Activated CD4-positive, CD25-positive, alpha-beta regulatory T cell treated with anti-CD3 and anti-CD28 coated beads, Interleukin-2, amount 50 U/mL, for 16 hours (primary cell): ENCODE results near the gene OLFM4.

Source experiments
- DNase-seq: peaks from one replicate; pipeline ENCODE4 v3.0.0-alpha.2; 2020; ENCODE audit warnings: low read depth, low spot score

Gene OLFM4

GRCh38 chr13:53014495-53015443 is 13.8 kb upstream of the OLFM4 start:
- no peak for DNase-seq

- DNase-seq: no peak
Measured at GRCh38 chr13:53015971-53016370, 12.6 kb upstream of the OLFM4 start.

GRCh38 chr13:53017433-53017970 is 11.1 kb upstream of the OLFM4 start:
- no peak for DNase-seq

- DNase-seq: no peak
Measured at GRCh38 chr13:53018690-53019647, 9.6 kb upstream of the OLFM4 start.

- no peak for DNase-seq
Measured at GRCh38 chr13:53020764-53021335, 7.8 kb upstream of the OLFM4 start.

- DNase-seq: no peak
Measured at GRCh38 chr13:53023246-53023645, 5.4 kb upstream of the OLFM4 start.

- DNase-seq: no peak
Measured at GRCh38 chr13:53028063-53028462, 550 bp upstream of the OLFM4 start.

- DNase-seq: no peak
Measured at GRCh38 chr13:53032849-53033248, 4.2 kb downstream of the OLFM4 start.

GRCh38 chr13:53038993-53039392 is 10.4 kb downstream of the OLFM4 start:
- DNase-seq: no peak

- no peak for DNase-seq
Measured at GRCh38 chr13:53041968-53042516, 13.4 kb downstream of the OLFM4 start.

GRCh38 chr13:53042877-53043276 is 14.3 kb downstream of the OLFM4 start:
- no peak for DNase-seq

- no peak for DNase-seq
Measured at GRCh38 chr13:53043398-53043797, 14.8 kb downstream of the OLFM4 start.

- DNase-seq: no peak
Measured at GRCh38 chr13:53045189-53045588, 16.6 kb downstream of the OLFM4 start.

GRCh38 chr13:53048880-53049279 is 20.3 kb downstream of the OLFM4 start:
- no peak for DNase-seq

GRCh38 chr13:53050151-53050550 is 21.5 kb downstream of the OLFM4 start:
- no peak for DNase-seq

- DNase-seq: no peak
Measured at GRCh38 chr13:53052675-53053074, 24.1 kb downstream of the OLFM4 start.

GRCh38 chr13:53054569-53054968 is 26.0 kb downstream of the OLFM4 start:
- DNase-seq: no peak

GRCh38 chr13:53058065-53058679 is 29.6 kb downstream of the OLFM4 start:
- DNase-seq: no peak

- no peak for DNase-seq
Measured at GRCh38 chr13:53060840-53061490, 32.4 kb downstream of the OLFM4 start.

- DNase-seq: no peak
Measured at GRCh38 chr13:53064731-53065130, 36.1 kb downstream of the OLFM4 start.
